Neural cell (in vitro differentiated cells): ENCODE results near the gene GSTO2. TPM values are rescaled to one million over a fixed set of nuclear protein-coding genes. Genes with fewer than 3 reads are reported as not detected.

Experiments used
- H2AFZ ChIP-seq: fragments of 200-600, 300-800 bp; sonication (generic), shearing (Covaris generic); 2 replicates; pipeline ENCODE4 v1.6.0; 2014; ENCODE audit warnings: low read depth, mild to moderate bottlenecking, antibody characterized with exemption, low read length, moderate library complexity
- H3F3A ChIP-seq: fragments of 200-600 bp; shearing (Covaris generic); 2 replicates; pipeline ENCODE4 v1.6.1; 2016; ENCODE audit warnings: mild to moderate bottlenecking, moderate library complexity, mixed read lengths, antibody characterized with exemption, low read length; ENCODE audit not compliant: insufficient read depth, poor library complexity, severe bottlenecking
- H3K27ac ChIP-seq: fragments of 200-600, 300-800 bp; sonication (generic), shearing (Covaris generic); 2 replicates; pipeline ENCODE4 v1.5.1; 2014; ENCODE audit warnings: mild to moderate bottlenecking, low read length, moderate library complexity
- H3K27me3 ChIP-seq: fragments of 300-800, 200-600 bp; sonication (generic), shearing (Covaris generic); 2 replicates; pipeline ENCODE4 v1.6.0; 2014; ENCODE audit warnings: mild to moderate bottlenecking, low read depth, low read length, moderate library complexity; ENCODE audit not compliant: insufficient read depth
- H3K36me3 ChIP-seq: fragments of 300-800, 200-600 bp; sonication (generic), shearing (Covaris generic); 2 replicates; pipeline ENCODE4 v1.5.1; 2014; ENCODE audit warnings: mild to moderate bottlenecking, antibody characterized with exemption, low read length, moderate library complexity; ENCODE audit not compliant: insufficient read depth
- H3K4me2 ChIP-seq: fragments of 300-800, 200-600 bp; sonication (generic), shearing (Covaris generic); 2 replicates; pipeline ENCODE4 v1.6.0; 2014; ENCODE audit warnings: mild to moderate bottlenecking, low read length
- H3K4me3 ChIP-seq: fragments of 300-800, 200-600 bp; sonication (generic), shearing (Covaris generic); 2 replicates; pipeline ENCODE4 v1.5.1; 2014; ENCODE audit warnings: mild to moderate bottlenecking, low read length, moderate library complexity
- H3K79me2 ChIP-seq: fragments of 200-600 bp; shearing (Covaris generic); replicated peaks from 2 replicates; pipeline ENCODE4 v1.6.0; 2014; ENCODE audit warnings: mild to moderate bottlenecking, low read length, moderate library complexity; ENCODE audit not compliant: insufficient read depth
- H3K9ac ChIP-seq: fragments of 300-800, 200-600 bp; sonication (generic), shearing (Covaris generic); 2 replicates; pipeline ENCODE4 v1.6.1; 2016; ENCODE audit warnings: mild to moderate bottlenecking, low read length, mixed read lengths
- H3K9me2 ChIP-seq: fragments of 200-600 bp; shearing (Covaris generic); 2 replicates; pipeline ENCODE4 v1.6.1; 2016; ENCODE audit warnings: mild to moderate bottlenecking, low read length, mixed read lengths; ENCODE audit not compliant: insufficient read depth
- H3K9me3 ChIP-seq: fragments of 200-600, 300-800 bp; sonication (generic), shearing (Covaris generic); 2 replicates; pipeline ENCODE4 v1.6.1; 2016; ENCODE audit warnings: mild to moderate bottlenecking, mixed run types, low read length, moderate library complexity, mixed read lengths
- H4K20me1 ChIP-seq: fragments of 200-600 bp; shearing (Covaris generic); 2 replicates; pipeline ENCODE4 v1.6.1; 2016; ENCODE audit warnings: mild to moderate bottlenecking, mixed run types; ENCODE audit not compliant: insufficient read depth
- EP300 ChIP-seq: fragments of 450-650 bp; conservative IDR thresholded peaks from 2 replicates; pipeline ENCODE4 v1.6.1; 2014; ENCODE audit warnings: antibody characterized with exemption, mild to moderate bottlenecking, moderate library complexity; ENCODE audit not compliant: poor library complexity, severe bottlenecking
- EZH2 ChIP-seq: fragments of 200-600, 300-800 bp; shearing (Covaris generic), sonication (generic); IDR thresholded peaks from 2 replicates; pipeline ENCODE4 v1.6.1; 2014; ENCODE audit warnings: antibody characterized with exemption, low read length, borderline replicate concordance, mild to moderate bottlenecking; ENCODE audit not compliant: insufficient read depth, poor library complexity, severe bottlenecking
- MXI1 ChIP-seq: fragments of 450-650 bp; conservative IDR thresholded peaks from 2 replicates; pipeline ENCODE4 v1.6.1; 2014; ENCODE audit warnings: antibody characterized with exemption, mild to moderate bottlenecking; ENCODE audit not compliant: poor library complexity, severe bottlenecking
- POLR2AphosphoS5 ChIP-seq: IDR thresholded peaks from 2 replicates; pipeline ENCODE4 v1.6.1; 2012
- RAD21 ChIP-seq: fragments of 450-650 bp; conservative IDR thresholded peaks from 2 replicates; pipeline ENCODE4 v1.6.1; 2014; ENCODE audit warnings: antibody characterized with exemption, mild to moderate bottlenecking, moderate library complexity
- REST ChIP-seq: IDR thresholded peaks from 2 replicates; pipeline ENCODE4 v1.6.1; 2012; ENCODE audit warnings: borderline replicate concordance
- SMC3 ChIP-seq: fragments of 450-650 bp; conservative IDR thresholded peaks from 2 replicates; pipeline ENCODE4 v1.6.1; 2014; ENCODE audit warnings: antibody characterized with exemption, mild to moderate bottlenecking, moderate library complexity; ENCODE audit not compliant: poor library complexity
- TAF1 ChIP-seq: IDR thresholded peaks from 2 replicates; pipeline ENCODE4 v1.6.1; 2012; ENCODE audit warnings: low read depth
- polyA plus RNA-seq: library from polyadenylated mRNA; depleted of rRNA; stranded (reverse); fragments of >200 nt; gene quantifications from 2 replicates; pipeline ENCODE4 v1.2.3, GENCODE V29; 2014
- TF ChIP-seq, protein P1 (sequence below): fragments of 450-650 bp; IDR thresholded peaks from 2 replicates; pipeline ENCODE4 v1.5.1; 2014; ENCODE audit warnings: antibody characterized with exemption, mild to moderate bottlenecking, moderate library complexity; ENCODE audit not compliant: poor library complexity, severe bottlenecking

The GSTO2 gene
- polyA plus RNA-seq, 1 donor from 2014 or later: 0.53 TPM

DNA sequence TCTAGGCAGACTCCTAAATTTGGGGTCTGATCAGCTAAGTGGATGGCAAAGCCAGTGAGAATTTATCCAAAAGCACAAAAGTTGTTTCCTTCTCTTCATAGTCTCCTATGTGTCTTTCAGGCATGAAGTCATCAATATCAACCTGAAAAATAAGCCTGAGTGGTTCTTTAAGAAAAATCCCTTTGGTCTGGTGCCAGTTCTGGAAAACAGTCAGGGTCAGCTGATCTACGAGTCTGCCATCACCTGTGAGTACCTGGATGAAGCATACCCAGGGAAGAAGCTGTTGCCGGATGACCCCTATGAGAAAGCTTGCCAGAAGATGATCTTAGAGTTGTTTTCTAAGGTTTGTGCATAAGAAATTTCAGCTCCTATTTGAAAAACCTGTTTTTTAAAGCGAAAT lies 9.5 kb upstream of the GSTO2 start:
- H3K9me3 ChIP-seq: no peaks in the 10 kb centered on the region
- H3K4me3 ChIP-seq: no peak overlapping the region
- no peak overlapping the region for H3K27ac ChIP-seq
- no peak for TF ChIP-seq POLR2AphosphoS5
- no peak for TF ChIP-seq TAF1
- no peak for TF ChIP-seq REST
- no peak for TF ChIP-seq EP300
- no peak for TF ChIP-seq RAD21
- TF ChIP-seq MXI1: no peak
- TF ChIP-seq SMC3: no peak
- TF ChIP-seq, protein P1, sequence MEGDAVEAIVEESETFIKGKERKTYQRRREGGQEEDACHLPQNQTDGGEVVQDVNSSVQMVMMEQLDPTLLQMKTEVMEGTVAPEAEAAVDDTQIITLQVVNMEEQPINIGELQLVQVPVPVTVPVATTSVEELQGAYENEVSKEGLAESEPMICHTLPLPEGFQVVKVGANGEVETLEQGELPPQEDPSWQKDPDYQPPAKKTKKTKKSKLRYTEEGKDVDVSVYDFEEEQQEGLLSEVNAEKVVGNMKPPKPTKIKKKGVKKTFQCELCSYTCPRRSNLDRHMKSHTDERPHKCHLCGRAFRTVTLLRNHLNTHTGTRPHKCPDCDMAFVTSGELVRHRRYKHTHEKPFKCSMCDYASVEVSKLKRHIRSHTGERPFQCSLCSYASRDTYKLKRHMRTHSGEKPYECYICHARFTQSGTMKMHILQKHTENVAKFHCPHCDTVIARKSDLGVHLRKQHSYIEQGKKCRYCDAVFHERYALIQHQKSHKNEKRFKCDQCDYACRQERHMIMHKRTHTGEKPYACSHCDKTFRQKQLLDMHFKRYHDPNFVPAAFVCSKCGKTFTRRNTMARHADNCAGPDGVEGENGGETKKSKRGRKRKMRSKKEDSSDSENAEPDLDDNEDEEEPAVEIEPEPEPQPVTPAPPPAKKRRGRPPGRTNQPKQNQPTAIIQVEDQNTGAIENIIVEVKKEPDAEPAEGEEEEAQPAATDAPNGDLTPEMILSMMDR: no peak
- TF ChIP-seq EZH2: no peak
- no peak overlapping the region for H2AFZ ChIP-seq
- no peaks in the 10 kb centered on the region for H3K36me3 ChIP-seq
- no peaks in the 10 kb centered on the region for H3F3A ChIP-seq
- no peak overlapping the region for H3K9ac ChIP-seq
- peaks cover 19% of the 10 kb centered on the region for H3K27me3 ChIP-seq
- no peaks in the 10 kb centered on the region for H3K79me2 ChIP-seq
- no peak overlapping the region for H3K4me2 ChIP-seq
- no peaks in the 10 kb centered on the region for H4K20me1 ChIP-seq
- H3K9me2 ChIP-seq: no peaks in the 10 kb centered on the region

DNA sequence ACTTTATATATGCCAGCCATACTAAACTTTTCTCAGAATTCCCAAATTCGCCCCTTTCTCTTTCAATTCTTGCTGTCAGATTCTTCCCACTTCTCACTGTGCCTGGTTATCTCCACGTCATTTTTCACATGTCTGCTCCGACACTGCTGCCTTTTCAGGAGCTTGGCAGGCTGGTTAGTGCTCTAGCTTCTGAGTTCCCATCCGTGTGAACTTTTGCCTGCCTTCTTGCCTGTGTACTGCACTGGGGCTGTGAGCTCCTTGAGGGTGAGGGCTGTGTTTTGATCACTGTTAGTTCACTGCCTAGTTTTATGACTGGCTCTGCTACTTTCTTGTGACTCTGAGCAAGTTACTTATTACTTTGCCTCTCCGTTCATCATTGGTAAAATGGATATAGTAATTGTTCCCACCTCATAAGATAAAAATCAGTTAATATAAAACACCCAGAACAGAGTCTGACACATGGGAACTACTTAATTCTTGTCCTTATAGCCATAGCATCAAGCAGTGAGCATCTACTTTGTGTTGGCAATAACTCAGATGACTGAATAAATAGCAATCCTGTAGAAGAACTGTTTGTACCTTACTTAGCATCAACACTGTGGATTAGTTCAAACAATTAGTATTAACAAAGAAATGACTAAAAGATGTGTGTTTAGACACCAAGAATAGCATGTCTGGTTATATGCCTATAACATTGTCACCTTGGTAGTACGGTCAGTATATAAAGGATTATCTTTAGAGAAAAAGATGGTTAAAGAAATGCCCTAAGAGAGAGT lies 8.8 kb upstream of the GSTO2 start:
- Histone ChIP-seq H3K9me2 (no peaks in the 10 kb centered on the region), H3K27ac (no peak overlapping the region), H3K9me3 (no peaks in the 10 kb centered on the region), H3K4me3 (no peak overlapping the region), H3K79me2 (no peaks in the 10 kb centered on the region), H3K27me3 (peaks cover 11% of the 10 kb centered on the region), H3F3A (no peaks in the 10 kb centered on the region), H3K36me3 (no peaks in the 10 kb centered on the region), H4K20me1 (no peaks in the 10 kb centered on the region), H3K4me2 (no peak overlapping the region), H3K9ac (no peak overlapping the region), H2AFZ (no peak overlapping the region)
- no peak for TF ChIP-seq MXI1
- TF ChIP-seq EZH2: no peak
